HepG2 (cell line): ENCODE results near the gene TRIM74. TPM values are rescaled to one million over a fixed set of nuclear protein-coding genes. Genes with fewer than 3 reads are reported as not detected.
A peak's percentile ranks its signal among the peaks of the same experiment; 100 is the strongest.
"Not testable (repeated sequence)": the region's sequence is repeated elsewhere in the genome, so short reads cannot be mapped to it uniquely, and the experiment has no call there.

Experiments used
- ATAC-seq: fragments of 200-7000 bp; cut with Tn5 transposase; 3 replicates; pipeline ENCODE4 v1.9.1; 2020; ENCODE audit warnings: mild to moderate bottlenecking, moderate library complexity
- BruUV-seq: library from RNA; stranded (reverse); fragments of 400-500 nt; replicated peaks from 2 replicates; lab custom pipeline; 2021; lab: Mats Ljungman, UMichigan
- CTCF ChIA-PET: fragments of 300-600 bp; formaldehyde crosslinking; extraction: SDS; loops from one replicate; lab custom pipeline; 2021; ENCODE audit warnings: low total read pairs, inconsistent platforms, low intra/inter-chr PET ratio; lab: Yijun Ruan, JAX
- POLR2A ChIA-PET: fragments of 350-600 bp; sonication (Branson Sonifier 250); formaldehyde crosslinking; loops from one replicate; lab custom pipeline; 2020; ENCODE audit warnings: antibody characterized with exemption, inconsistent platforms; lab: Yijun Ruan, JAX
- DNase-seq: peaks from one replicate; pipeline ENCODE4 v3.0.0-alpha.2; 2015; ENCODE audit warnings: low spot score
- FAIRE-seq: peaks from 3 replicates; lab custom pipeline; 2011; peaks lifted over from hg19 to GRCh38; lab: Jason Lieb, UNC
- H2AFZ ChIP-seq: one replicate; pipeline ENCODE4 v1.6.1; 2011; ENCODE audit warnings: low read length, inconsistent platforms
- H3K27ac ChIP-seq: fragments of 300-600 bp; 3 replicates; pipeline ENCODE4 v1.8.0; 2011; ENCODE audit warnings: mixed run types, mild to moderate bottlenecking, mixed read lengths, low read length, inconsistent platforms; ENCODE audit not compliant: insufficient read depth; ENCODE audit errors: extremely low read length
- H3K27me3 ChIP-seq, 2 experiments: fragments of 200-600 bp in 1 of 2; 2 replicates in 1 of 2; 3 replicates in 1 of 2; pipeline versions ENCODE4 v1.6.0 to v1.8.0; 2011; ENCODE audit warnings: low read length in 2 of 2, mild to moderate bottlenecking in 2 of 2, moderate library complexity in 2 of 2, inconsistent platforms in 1 of 2; ENCODE audit not compliant: insufficient read depth in 2 of 2, control insufficient read depth in 1 of 2
- H3K36me3 ChIP-seq, 2 experiments: fragments of 200-600 bp in 1 of 2; replicated peaks in 1 of 2; 2 replicates in 1 of 2; 3 replicates in 1 of 2; pipeline versions ENCODE4 v1.5.1 to v1.8.0; 2011; ENCODE audit warnings: low read length in 2 of 2, inconsistent platforms in 1 of 2; ENCODE audit not compliant: insufficient read depth in 2 of 2, control insufficient read depth in 1 of 2
- H3K4me1 ChIP-seq: 2 replicates; pipeline ENCODE4 v1.5.1; 2012; ENCODE audit warnings: low read length, inconsistent platforms; ENCODE audit not compliant: insufficient read depth
- H3K4me2 ChIP-seq: 2 replicates; pipeline ENCODE4 v1.6.0; 2011; ENCODE audit warnings: low read depth, low read length, inconsistent platforms
- H3K4me3 ChIP-seq, 3 experiments: fragments of 200-600 bp in 1 of 3; sonication (generic), shearing (Covaris generic) in 1 of 3; replicated peaks in 1 of 3; 2 replicates each; pipeline ENCODE4 v1.5.1; 2011 to 2016; ENCODE audit warnings: low read length in 3 of 3, inconsistent platforms in 2 of 3, low read depth in 2 of 3, mild to moderate bottlenecking in 2 of 3, control low read depth in 1 of 3, mixed read lengths in 1 of 3; ENCODE audit not compliant: insufficient read depth in 1 of 3
- H3K79me2 ChIP-seq: one replicate; pipeline ENCODE4 v1.6.1; 2011; ENCODE audit warnings: low read length, inconsistent platforms; ENCODE audit not compliant: insufficient read depth
- H3K9ac ChIP-seq: 2 replicates; pipeline ENCODE4 v1.6.0; 2011; ENCODE audit warnings: mild to moderate bottlenecking, low read depth, low read length, inconsistent platforms; ENCODE audit not compliant: insufficient read depth
- H3K9me3 ChIP-seq: 2 replicates; pipeline ENCODE4 v1.5.1; 2012; ENCODE audit warnings: mild to moderate bottlenecking, low read length
- H4K20me1 ChIP-seq: 2 replicates; pipeline ENCODE4 v1.6.0; 2011; ENCODE audit warnings: inconsistent platforms, mild to moderate bottlenecking, low read length, moderate library complexity; ENCODE audit not compliant: insufficient read depth
- RBM22 ChIP-seq: fragments of 200-400 bp; formaldehyde crosslinking; optimal IDR thresholded peaks from 2 replicates; pipeline ENCODE3; 2017; ENCODE audit warnings: mild to moderate bottlenecking, low read length, moderate library complexity
- WGBS: methylation state at CpG from one replicate; pipeline ENCODE4 v1.1.6; 2017; ENCODE audit warnings: low lambda C conversion rate; 5-methylcytosine and 5-hydroxymethylcytosine counted together
- in situ Hi-C: cut with HindIII; loops from 2 replicates; pipeline ENCODE4 v1.10.0; 2017; ENCODE audit warnings: low pct_unique_long_range_greater_than_20kb; ENCODE audit not compliant: extremely low pct_ligation_motif_present
- intact Hi-C: fragments of 100-400 bp; cut with micrococcal nuclease; formaldehyde crosslinking; loops from one replicate; pipeline ENCODE4 v1.10.0; 2022; ENCODE audit not compliant: unreplicated experiment
- polyA plus RNA-seq, 8 experiments: library from polyadenylated mRNA; depleted of rRNA in 3 of 8; stranded (reverse) in 7 of 8; unstranded in 1 of 8; fragments of >200 nt; fragmentation: Illumina TruSeq in 4 of 8; extraction: Trizol in 4 of 8; gene quantifications; 2 replicates each; pipeline versions ENCODE4 v1.2.1 to v1.2.3, GENCODE V29; 2011 to 2016; ENCODE audit warnings: low read depth in 4 of 8, missing spikeins in 1 of 8, mixed read lengths in 1 of 8; ENCODE audit not compliant: insufficient read depth in 1 of 8
- total RNA-seq, 5 experiments: library from RNA; depleted of rRNA; stranded (reverse); fragments of >200 nt; fragmentation: Illumina TruSeq; extraction: Trizol; gene quantifications; 2 replicates each; pipeline ENCODE4 v1.2.3, GENCODE V29; 2016; ENCODE audit warnings: low read depth in 1 of 5

TRIM74 gene
- total and polyA plus RNA-seq, 2 of the 13 experiments (the other 11 are each of a cell fraction or from before 2014, with no cell fraction given), result 0.51 to 1.4 TPM

DNA sequence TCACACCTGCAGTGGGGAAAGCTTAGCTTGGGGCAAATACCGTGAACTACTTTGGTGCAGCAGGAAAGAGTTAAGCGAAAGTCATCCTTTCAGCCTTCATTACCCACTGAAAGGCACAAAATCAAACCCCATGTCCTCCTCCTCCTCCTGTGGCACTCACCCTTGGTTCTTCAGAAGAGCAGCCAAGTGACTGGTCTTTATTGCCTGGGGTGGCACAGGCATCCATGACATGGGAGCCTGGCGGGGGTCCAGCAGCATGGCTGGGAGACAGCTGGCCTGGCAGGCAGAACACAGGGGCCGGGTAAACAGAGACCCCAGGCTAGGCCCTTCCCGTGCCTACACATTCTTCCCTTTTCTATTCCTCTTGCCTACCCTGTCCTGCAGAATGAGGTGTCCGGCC lies 19.6 kb downstream of the TRIM74 start:
- BruUV-seq, FAIRE-seq, intact Hi-C loops, CTCF ChIA-PET, H3K79me2 ChIP-seq, H3K9ac ChIP-seq, H3K27ac ChIP-seq, POLR2A ChIA-PET, DNase-seq, H3K27me3 ChIP-seq, H3K4me3 ChIP-seq, ATAC-seq, H3K36me3 ChIP-seq, H3K4me2 ChIP-seq, in situ Hi-C loops, H3K9me3 ChIP-seq, H4K20me1 ChIP-seq, H2AFZ ChIP-seq, H3K4me1 ChIP-seq: not testable (repeated sequence)
- TF ChIP-seq RBM22, result peak; percentile 52
- WGBS, result 91% methylated on average over 3 of the region's 6 CpGs

GRCh38 chr7:72949276-72949675 lies 20.0 kb downstream of the TRIM74 start:
- ATAC-seq, H2AFZ ChIP-seq, BruUV-seq, H3K79me2 ChIP-seq, H3K27ac ChIP-seq, H3K4me3 ChIP-seq, H4K20me1 ChIP-seq, H3K36me3 ChIP-seq, POLR2A ChIA-PET, in situ Hi-C loops, DNase-seq, FAIRE-seq, H3K27me3 ChIP-seq, CTCF ChIA-PET, H3K4me1 ChIP-seq, H3K4me2 ChIP-seq, H3K9me3 ChIP-seq, H3K9ac ChIP-seq, intact Hi-C loops: not testable (repeated sequence)
- 92% methylated on average over 7 of the region's 9 CpGs for WGBS

- H3K36me3 ChIP-seq, CTCF ChIA-PET: not testable (repeated sequence)
These were observed 20.6 kb downstream of the TRIM74 start for GRCh38 chr7:72948714-72949113.

More at GRCh38 chr7:72948714-72949113, 20.6 kb downstream of the TRIM74 start:
- in situ Hi-C loops, H3K4me2 ChIP-seq, H3K9me3 ChIP-seq, H3K4me1 ChIP-seq, intact Hi-C loops, H3K9ac ChIP-seq, H3K79me2 ChIP-seq, BruUV-seq, H3K27ac ChIP-seq, POLR2A ChIA-PET, ATAC-seq, FAIRE-seq, DNase-seq, H3K27me3 ChIP-seq, H2AFZ ChIP-seq, H3K4me3 ChIP-seq, H4K20me1 ChIP-seq: not testable (repeated sequence)
- 100% methylated on average over 4 of the region's 23 CpGs for WGBS
